Stimulated activated naive CD8-positive, alpha-beta T cell treated with anti-CD3 and anti-CD28 coated beads, Interleukin-15, Interleukin-2, amounts not matched to agents 100 U/mL and 50 U/mL, for 24 hours (primary cell): ENCODE measurements around the gene CHCHD3.

Experiments
- ATAC-seq: fragments of 150-1000 bp; cut with Tn5 transposase; one replicate; pipeline ENCODE4 v1.10.0; 2021
- DNase-seq: peaks from one replicate; pipeline ENCODE4 v3.0.0; 2021

The CHCHD3 gene

GRCh38 chr7:132861940-132862554 lies 219.8 kb downstream of the CHCHD3 start:
- DNase-seq (no peak), ATAC-seq (no peak)

DNA sequence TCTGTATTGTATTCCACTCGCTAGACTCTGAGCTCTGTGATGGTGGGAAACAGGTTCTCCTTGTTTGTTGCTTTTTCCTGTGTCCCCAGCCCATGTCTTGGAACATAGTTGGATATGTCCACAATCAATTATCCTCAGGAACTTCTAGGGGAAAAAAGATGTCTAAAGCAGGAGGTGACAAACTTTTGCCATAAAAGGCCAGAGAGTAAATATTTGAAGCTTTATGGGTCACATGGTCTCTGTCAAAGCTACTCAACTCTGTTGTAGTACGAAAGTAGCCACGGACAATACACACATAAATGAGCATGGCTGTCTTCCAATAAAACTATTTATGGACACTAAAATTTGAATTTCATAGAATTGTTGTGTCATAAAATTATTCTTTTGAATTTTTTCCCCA lies 220.5 kb downstream of the CHCHD3 start:
- ATAC-seq, result no peak

GRCh38 chr7:132859199-132859598 lies 222.7 kb downstream of the CHCHD3 start:
- no peak for DNase-seq
- ATAC-seq, result no peak

More for the DNA sequence above, 220.5 kb downstream of the CHCHD3 start:
- no peak for DNase-seq

DNA sequence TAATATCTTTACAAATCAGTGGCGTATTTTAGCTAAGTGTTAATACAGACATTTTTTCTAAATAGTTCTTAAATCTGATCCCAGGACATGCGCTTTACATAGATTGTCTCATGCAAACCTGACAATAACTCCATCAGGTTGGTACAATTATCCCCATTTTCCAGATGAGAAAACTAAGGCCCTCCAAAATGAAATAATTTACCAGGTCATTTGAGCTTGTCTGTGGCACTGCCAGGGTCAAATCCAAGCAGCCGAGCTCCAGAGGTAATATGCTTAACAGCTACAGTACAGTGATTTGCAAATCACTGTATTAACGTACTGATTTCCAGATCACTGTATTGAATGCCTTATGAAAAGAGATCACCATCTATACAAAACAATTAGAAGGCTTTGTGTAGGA lies 223.1 kb downstream of the CHCHD3 start:
- no peak for ATAC-seq
- no peak for DNase-seq

DNA sequence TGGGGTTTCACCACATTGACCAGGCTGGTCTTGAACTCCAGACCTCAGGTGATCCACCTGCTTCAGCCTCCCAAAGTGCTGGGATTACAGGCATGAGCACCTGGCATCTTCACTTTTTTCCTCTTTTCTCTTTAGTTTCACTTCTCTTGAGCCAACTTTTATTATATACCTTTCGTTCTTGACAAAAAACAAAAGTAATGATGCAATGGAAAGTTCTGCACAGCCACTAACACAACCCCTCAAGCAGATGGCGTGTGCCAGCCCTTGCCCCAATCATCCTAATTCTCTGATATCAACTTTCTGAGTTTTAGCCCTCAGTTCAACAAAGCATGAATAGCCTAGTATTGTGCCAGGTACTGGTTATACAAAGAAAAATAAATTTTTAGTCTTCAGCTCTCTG lies 223.6 kb downstream of the CHCHD3 start:
- ATAC-seq (no peak), DNase-seq (no peak)

- ATAC-seq (no peak), DNase-seq (no peak)
Observed at GRCh38 chr7:132857703-132858102, 224.2 kb downstream of the CHCHD3 start.

DNA sequence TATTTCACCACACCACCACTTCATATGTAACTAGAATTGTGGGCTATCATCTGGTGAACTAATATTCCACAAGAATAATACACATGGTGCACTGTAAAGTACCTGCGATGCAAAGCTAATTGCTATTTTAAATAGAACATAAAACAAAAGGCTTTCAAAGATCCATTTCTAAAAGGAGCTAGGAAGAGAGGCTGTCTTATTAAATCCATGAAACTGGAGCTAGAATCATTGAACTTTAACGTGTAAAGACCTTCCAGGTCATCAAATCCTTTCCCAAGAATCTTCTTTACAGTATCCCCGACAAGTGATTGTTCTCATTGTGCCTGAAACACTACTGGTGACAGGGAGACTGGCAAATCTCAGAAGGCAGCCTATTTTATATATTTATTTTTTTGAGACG lies 224.9 kb downstream of the CHCHD3 start:
- DNase-seq (no peak), ATAC-seq (no peak)

DNA sequence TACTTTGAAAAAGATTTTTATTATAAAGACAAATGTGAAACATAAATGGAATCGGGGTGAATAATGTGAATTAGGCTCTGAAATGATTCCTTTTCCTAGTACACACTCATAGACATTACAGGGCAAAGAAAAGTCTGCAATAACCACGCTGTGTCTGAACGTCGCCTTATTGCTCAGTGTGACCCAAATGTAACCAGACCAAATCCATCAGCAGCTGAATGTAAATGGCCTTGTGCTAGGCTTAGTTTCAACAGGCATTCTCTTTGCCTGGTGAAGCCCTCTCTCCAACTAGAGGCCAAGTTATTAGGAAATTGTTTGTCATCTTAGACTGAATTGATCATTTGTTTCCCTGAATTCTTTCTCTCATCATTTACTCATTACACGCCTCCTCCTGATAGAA lies 225.5 kb downstream of the CHCHD3 start:
- no peak for DNase-seq
- no peak for ATAC-seq

DNA sequence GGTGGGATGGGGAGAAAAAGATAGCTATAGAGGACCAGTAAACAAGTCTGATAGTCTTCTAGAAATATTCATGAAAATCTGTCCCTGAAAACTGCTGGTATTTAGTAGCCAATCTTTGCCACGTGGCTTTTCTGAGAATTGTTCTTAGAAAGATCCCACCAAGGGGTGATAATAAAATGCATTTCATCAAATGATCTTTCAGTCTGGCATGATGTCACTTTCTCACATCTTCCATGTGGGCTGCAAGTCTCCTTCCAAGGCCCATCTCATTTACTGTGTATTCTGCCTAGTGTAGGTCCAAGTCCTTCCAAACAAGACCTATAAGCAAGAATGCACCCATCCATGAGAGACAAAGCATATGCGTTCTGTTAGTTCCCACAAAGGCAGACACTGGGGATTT lies 226.0 kb downstream of the CHCHD3 start:
- ATAC-seq, result no peak

GRCh38 chr7:132854238-132854637 lies 227.7 kb downstream of the CHCHD3 start:
- DNase-seq (no peak), ATAC-seq (no peak)

More for the DNA sequence above, 226.0 kb downstream of the CHCHD3 start:
- no peak for DNase-seq

DNA sequence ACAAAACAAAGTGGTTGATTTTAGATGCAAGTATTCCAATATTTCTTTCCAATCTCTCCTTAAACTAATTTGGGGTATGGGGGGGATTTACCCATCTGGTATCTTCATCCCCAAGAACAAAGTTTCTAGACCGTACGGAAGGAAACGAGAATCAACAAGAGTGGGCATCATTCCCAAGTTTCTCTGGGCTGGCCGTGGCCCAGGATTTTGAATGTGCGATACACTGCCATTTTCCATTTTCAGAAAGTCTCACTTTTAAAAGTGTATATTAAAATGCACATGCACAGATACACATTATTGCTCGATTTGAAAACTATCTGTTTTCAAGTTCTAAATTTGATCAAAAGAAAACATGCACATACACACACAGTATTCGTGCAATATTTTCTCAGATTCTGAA lies 234.5 kb downstream of the CHCHD3 start:
- DNase-seq (no peak), ATAC-seq (no peak)

DNA sequence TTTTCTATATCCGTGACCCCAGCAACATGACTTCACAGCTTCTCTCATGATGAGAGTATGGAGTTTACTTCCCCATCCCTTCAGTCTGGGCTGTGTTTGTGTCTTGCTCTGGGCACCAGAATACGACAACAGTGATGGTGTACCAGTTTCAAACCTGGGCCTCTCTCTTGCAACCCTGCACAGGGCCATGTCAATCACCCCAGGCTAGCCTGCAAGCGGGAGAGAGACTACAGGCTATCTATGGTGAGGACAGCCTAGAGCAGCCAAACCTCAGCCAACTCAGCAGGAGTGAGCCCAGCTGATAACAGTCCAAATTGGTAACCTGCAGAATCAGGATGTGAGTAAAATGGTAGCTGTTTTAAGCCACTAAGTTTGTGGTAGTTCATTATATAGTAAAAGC lies 235.8 kb downstream of the CHCHD3 start:
- DNase-seq, result no peak
- no peak for ATAC-seq

DNA sequence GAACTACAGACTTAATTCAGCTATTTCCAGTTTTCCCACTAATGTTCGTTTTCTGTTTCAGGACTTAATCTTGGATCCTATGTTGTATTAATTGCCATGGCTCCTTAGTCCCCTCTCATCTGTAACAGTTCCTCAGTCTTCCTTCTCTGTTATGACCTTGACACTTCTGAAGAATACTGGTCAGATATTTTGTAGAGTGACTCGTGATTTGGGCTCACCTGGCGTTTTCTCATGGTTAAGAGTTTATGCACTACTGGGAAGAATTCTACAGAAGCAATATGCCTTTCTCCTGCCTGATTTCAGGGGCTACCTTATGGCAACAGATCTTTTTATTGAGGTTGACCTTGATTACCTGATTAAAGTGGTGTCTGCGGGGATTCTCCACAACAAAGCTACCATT lies 239.4 kb downstream of the CHCHD3 start:
- ATAC-seq (no peak), DNase-seq (no peak)

- DNase-seq (no peak), ATAC-seq (no peak)
Observed at GRCh38 chr7:132840199-132840598, 241.7 kb downstream of the CHCHD3 start.

DNA sequence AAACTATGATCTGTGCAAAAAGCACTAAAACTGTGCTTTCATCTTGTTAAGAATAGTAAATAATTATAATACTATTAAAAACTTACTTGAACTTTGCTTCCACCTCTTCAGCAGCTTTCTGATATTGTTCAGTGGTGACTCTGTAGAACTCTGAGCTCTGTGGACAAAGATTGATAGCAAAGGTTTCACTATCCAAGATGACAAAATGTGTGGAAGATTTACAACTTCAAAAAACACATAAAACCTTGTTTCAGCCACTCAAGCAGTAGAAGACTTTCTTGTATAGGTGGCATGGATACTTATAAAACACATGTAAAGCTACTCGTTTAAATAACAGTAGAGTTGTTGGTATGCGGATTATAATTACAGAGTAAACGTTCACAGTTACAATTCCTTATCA lies 243.6 kb downstream of the CHCHD3 start:
- DNase-seq (no peak), ATAC-seq (no peak)

GRCh38 chr7:132837529-132837928 lies 244.4 kb downstream of the CHCHD3 start:
- no peak for ATAC-seq

DNA sequence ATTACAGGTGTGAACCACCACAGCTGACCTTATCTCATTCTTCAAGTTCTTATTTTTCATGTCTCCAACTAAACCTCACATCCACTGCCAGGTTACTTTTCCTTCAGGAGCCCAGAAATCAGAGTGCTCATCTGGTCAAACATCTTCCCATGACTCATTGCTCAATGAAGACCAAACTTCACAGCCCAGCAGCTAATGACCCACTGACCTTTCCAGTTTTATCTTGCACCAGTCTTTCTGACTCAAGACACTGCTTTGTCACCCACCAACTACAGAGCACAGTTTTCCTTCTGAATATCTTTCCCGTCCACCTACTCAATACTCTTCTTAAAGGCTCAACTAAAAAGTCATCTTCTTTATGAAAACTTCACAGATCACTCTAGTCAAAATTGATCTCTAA lies 245.1 kb downstream of the CHCHD3 start:
- DNase-seq (no peak), ATAC-seq (no peak)

More at GRCh38 chr7:132837529-132837928, 244.4 kb downstream of the CHCHD3 start:
- DNase-seq, result no peak

- ATAC-seq, result no peak
- no peak for DNase-seq
Observed at GRCh38 chr7:132830941-132831340, 250.9 kb downstream of the CHCHD3 start.

DNA sequence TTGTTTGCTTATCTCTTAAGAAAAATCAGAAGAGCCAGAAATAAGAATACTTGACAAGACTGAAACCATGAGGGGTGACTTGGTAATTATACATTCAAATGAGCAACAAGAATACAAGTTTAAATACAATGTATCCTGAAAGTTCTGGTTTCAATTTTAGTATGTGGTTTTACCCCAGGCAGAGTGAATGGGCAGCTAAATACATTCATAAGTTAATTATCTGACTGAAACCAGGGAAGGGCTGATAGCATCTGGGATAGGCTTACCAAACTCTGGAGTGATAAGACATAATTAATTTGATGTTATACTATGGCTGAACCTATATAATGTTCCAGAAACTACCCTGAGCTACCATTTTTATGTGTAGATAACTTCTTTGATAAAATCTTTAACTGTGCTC lies 253.4 kb downstream of the CHCHD3 start:
- ATAC-seq (no peak), DNase-seq (no peak)

GRCh38 chr7:132825932-132826835 lies 255.7 kb downstream of the CHCHD3 start:
- no peak for ATAC-seq
- DNase-seq, result no peak

- no peak for DNase-seq
- no peak for ATAC-seq
Observed at GRCh38 chr7:132825222-132825621, 256.7 kb downstream of the CHCHD3 start.

- ATAC-seq, result no peak
- DNase-seq, result no peak
Observed at GRCh38 chr7:132819648-132820047, 262.2 kb downstream of the CHCHD3 start.

- DNase-seq, result no peak
- no peak for ATAC-seq
Observed at GRCh38 chr7:132817949-132818348, 263.9 kb downstream of the CHCHD3 start.
